GM10847 (cell line): Measurements from ENCODE around the gene ZBTB40.

Experiments
- POLR2A ChIP-seq: IDR thresholded peaks from 2 replicates; pipeline ENCODE4 v1.6.1; 2011; ENCODE audit not compliant: insufficient read length; ENCODE audit errors: extremely low read depth

Gene ZBTB40

GRCh38 chr1:22502202-22502601 is 50.6 kb downstream of the ZBTB40 start:
- no peak for TF ChIP-seq POLR2A

DNA sequence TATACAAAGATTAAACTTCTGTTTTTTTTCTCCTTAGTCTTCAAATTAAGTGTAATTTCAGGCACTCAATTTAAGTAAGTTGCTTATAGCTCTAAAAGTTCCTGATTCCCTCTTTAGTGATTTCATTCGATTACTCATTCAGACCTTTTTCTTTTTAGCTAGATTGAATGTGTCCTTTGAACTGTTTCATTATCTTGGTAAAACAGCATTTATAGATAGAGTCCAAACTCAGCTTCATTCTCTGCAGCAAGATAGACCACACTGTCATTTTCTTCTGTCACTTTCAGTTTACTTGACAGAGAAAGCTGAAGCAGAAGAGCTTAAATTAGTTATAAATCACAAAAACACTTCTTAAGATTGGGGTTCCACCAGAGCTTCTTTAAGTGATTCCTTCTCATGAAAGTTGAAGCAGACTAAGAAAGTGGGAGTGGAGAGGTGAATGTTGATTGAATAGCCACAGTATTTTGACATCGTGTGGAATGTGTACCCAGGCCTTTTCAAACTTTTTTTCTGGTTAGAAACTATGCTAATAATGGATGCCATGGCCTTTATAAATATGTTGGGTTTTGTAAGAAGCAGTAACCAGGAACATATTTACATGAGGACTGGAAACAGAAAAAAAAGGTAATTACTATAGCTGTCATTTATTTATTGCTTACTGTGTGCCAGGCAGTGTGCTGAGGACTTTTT is 52.2 kb downstream of the ZBTB40 start:
- TF ChIP-seq POLR2A, result no peak

GRCh38 chr1:22506130-22506692 is 54.6 kb downstream of the ZBTB40 start:
- no peak for TF ChIP-seq POLR2A

- no peak for TF ChIP-seq POLR2A
Observed at GRCh38 chr1:22507587-22507986, 55.9 kb downstream of the ZBTB40 start.

DNA sequence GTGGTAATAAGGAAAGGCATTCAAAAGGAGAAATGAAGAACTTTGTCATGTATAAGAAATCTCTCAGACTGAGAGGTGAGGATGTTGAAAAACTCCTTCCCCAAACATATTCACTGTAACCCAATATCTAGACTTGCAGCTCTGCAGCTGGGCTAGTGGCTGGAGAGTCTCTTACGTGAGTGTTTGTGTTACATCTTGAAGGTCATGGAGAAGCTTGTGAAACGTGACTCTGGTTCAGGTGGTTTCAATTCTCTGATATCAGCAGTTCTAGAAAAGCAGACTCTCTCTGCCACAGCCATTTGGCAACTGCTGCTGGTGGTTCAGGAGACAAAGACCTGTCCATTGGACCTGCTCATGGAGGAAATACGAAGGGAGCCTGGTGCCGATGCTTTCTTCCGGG is 56.7 kb downstream of the ZBTB40 start:
- no peak for TF ChIP-seq POLR2A

DNA sequence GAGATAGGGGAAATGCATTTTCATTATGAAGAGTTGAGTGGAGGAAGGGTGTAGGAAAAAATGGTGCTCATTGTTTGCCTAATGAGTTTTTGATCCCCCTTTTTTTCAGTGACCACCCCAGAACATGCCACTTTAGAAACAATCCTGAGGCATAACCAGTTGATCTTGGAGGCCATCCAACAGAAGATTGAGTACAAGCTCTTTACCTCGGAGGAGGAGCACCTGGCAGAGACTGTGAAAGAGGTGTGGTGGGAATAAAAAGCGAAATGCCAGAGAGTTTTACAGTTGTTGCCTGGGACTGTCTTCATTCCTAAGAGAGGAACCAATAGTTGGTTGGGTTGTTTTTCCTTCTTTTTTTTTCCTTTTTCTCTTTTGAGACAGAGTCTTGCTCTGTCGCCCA is 57.3 kb downstream of the ZBTB40 start:
- no peak for TF ChIP-seq POLR2A

DNA sequence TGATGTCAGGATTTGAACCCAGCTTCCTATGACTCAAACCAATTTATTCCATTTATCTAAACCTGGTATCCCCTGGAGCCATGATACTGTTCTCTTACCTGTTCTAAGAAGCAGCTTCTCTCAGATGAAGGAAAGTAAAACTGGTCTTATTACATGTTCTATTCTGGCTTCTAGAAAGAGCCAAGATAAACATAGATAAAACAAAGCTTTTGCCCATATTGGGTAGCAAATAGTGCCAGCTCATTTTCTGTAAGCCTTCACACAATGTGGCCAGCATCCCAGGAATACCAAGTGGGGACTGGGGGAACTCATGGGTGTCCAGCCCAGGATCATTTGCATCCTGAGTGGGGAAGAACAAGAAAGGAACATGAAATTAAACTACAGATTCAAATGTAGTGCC is 58.2 kb downstream of the ZBTB40 start:
- TF ChIP-seq POLR2A, result no peak

GRCh38 chr1:22512873-22513272 is 61.2 kb downstream of the ZBTB40 start:
- TF ChIP-seq POLR2A, result no peak

- no peak for TF ChIP-seq POLR2A
Observed at GRCh38 chr1:22516906-22517571, 65.4 kb downstream of the ZBTB40 start.

GRCh38 chr1:22517956-22518355 is 66.3 kb downstream of the ZBTB40 start:
- TF ChIP-seq POLR2A, result no peak

- TF ChIP-seq POLR2A, result no peak
Observed at GRCh38 chr1:22518379-22518778, 66.7 kb downstream of the ZBTB40 start.

- no peak for TF ChIP-seq POLR2A
Observed at GRCh38 chr1:22520871-22521270, 69.2 kb downstream of the ZBTB40 start.

DNA sequence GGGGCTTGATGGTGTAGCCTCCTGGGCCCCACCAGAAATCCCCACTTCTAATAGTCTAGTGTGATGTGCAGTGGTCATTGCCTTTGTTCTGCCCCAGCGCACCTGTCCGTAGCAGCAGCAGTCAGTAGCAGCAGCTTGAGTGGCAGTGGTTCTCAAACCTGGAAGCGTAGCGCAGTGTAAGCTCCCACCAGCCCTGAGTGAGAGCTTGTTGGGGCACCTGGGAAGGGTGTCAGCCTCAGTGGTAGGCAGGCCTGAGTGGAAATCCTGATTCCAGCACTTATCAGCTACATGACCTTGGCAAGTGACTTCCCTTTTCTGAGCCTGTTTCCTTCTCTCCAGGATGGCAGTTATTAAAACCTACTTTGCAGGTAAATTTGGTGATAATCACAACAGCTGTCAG is 70.0 kb downstream of the ZBTB40 start:
- TF ChIP-seq POLR2A, result no peak

- no peak for TF ChIP-seq POLR2A
Observed at GRCh38 chr1:22522221-22522743, 70.6 kb downstream of the ZBTB40 start.

- TF ChIP-seq POLR2A, result no peak
Observed at GRCh38 chr1:22524481-22524880, 72.8 kb downstream of the ZBTB40 start.

GRCh38 chr1:22525211-22525610 is 73.6 kb downstream of the ZBTB40 start:
- TF ChIP-seq POLR2A, result no peak
